PC-3 (cell line): ENCODE measurements around the gene THEMIS. TPM values are rescaled to one million over a fixed set of nuclear protein-coding genes. Genes with fewer than 3 reads are reported as not detected.

ENCODE experiments used
- ATAC-seq: fragments of 200-7000 bp; cut with Tn5 transposase; 2 replicates; pipeline ENCODE4 v1.9.1; 2020; ENCODE audit warnings: mild to moderate bottlenecking, moderate library complexity
- BruUV-seq: library from RNA; stranded (reverse); fragments of 400-500 nt; replicated peaks from 2 replicates; lab custom pipeline; 2021; lab: Mats Ljungman, UMichigan
- CTCF ChIA-PET: fragments of 300-600 bp; sonication (Branson Sonifier 250); formaldehyde crosslinking; loops from one replicate; lab custom pipeline; 2022; ENCODE audit warnings: antibody characterized with exemption; lab: Charles Lee
- POLR2A ChIA-PET: fragments of 300-600 bp; sonication (Branson Sonifier 250); formaldehyde crosslinking; loops from one replicate; lab custom pipeline; 2022; ENCODE audit warnings: antibody characterized with exemption; ENCODE audit not compliant: unreplicated experiment; lab: Charles Lee
- DNase-seq: peaks from one replicate; pipeline ENCODE4 v3.0.0-alpha.2; 2015
- H2AFZ ChIP-seq: fragments of 300-600 bp; sonication (generic); 2 replicates; pipeline ENCODE4 v1.6.0; 2016; ENCODE audit warnings: antibody characterized with exemption, low read length
- H3F3A ChIP-seq: fragments of 300-600 bp; sonication (generic); one replicate; pipeline ENCODE4 v1.6.0; 2017; ENCODE audit warnings: antibody characterized with exemption, low read length, control low read depth, mild to moderate bottlenecking; ENCODE audit not compliant: unreplicated experiment
- H3K27ac ChIP-seq: fragments of 300-600 bp; sonication (generic); 2 replicates; pipeline ENCODE4 v1.5.1; 2016; ENCODE audit warnings: mild to moderate bottlenecking, low read length
- H3K27me3 ChIP-seq: fragments of 300-600 bp; sonication (generic); 2 replicates; pipeline ENCODE4 v1.6.1; 2016; ENCODE audit warnings: low read length, mixed read lengths
- H3K36me3 ChIP-seq: fragments of 300-600 bp; sonication (generic); 2 replicates; pipeline ENCODE4 v1.6.1; 2016; ENCODE audit warnings: low read depth, mixed run types, low read length, mixed read lengths
- H3K4me1 ChIP-seq: fragments of 300-600 bp; sonication (generic); 2 replicates; pipeline ENCODE4 v1.5.1; 2016; ENCODE audit warnings: low read length; ENCODE audit not compliant: insufficient read depth
- H3K4me2 ChIP-seq: fragments of 300-600 bp; sonication (generic); 2 replicates; pipeline ENCODE4 v1.6.0; 2016; ENCODE audit warnings: low read length
- H3K4me3 ChIP-seq: fragments of 300-600 bp; sonication (generic); 2 replicates; pipeline ENCODE4 v1.5.1; 2016; ENCODE audit warnings: mild to moderate bottlenecking, low read length, mixed read lengths
- H3K79me2 ChIP-seq: fragments of 300-600 bp; sonication (generic); 2 replicates; pipeline ENCODE4 v1.6.1; 2017; ENCODE audit warnings: low read length, mixed read lengths
- H3K9ac ChIP-seq: fragments of 300-600 bp; sonication (generic); 2 replicates; pipeline ENCODE4 v1.6.0; 2016; ENCODE audit warnings: mild to moderate bottlenecking, low read length
- H3K9me2 ChIP-seq: fragments of 300-600 bp; sonication (generic); replicated peaks from 2 replicates; pipeline ENCODE4 v1.6.1; 2016; ENCODE audit warnings: mixed run types, low read length, mixed read lengths
- H3K9me3 ChIP-seq: fragments of 300-600 bp; sonication (generic); 2 replicates; pipeline ENCODE4 v1.6.1; 2016; ENCODE audit warnings: low read length, mixed read lengths
- H4K20me1 ChIP-seq: fragments of 300-600 bp; sonication (generic); 2 replicates; pipeline ENCODE4 v1.6.1; 2016; ENCODE audit warnings: low read length, mixed read lengths
- EZH2 ChIP-seq: fragments of 300-600 bp; sonication (generic); IDR thresholded peaks from one replicate; pipeline ENCODE4 v1.6.1; 2017; ENCODE audit warnings: antibody characterized with exemption, mild to moderate bottlenecking, low read length; ENCODE audit not compliant: unreplicated experiment
- EZH2phosphoT487 ChIP-seq: fragments of 300-600 bp; sonication (generic); IDR thresholded peaks from 2 replicates; pipeline ENCODE4 v1.6.1; 2018; ENCODE audit warnings: mild to moderate bottlenecking, antibody characterized with exemption, low read length, borderline replicate concordance
- intact Hi-C: fragments of 100-400 bp; cut with micrococcal nuclease; formaldehyde crosslinking; loops from 2 replicates; pipeline ENCODE4 v1.9.0; 2023
- total RNA-seq: library from RNA; depleted of rRNA; stranded (reverse); fragments of >200 nt; gene quantifications from 2 replicates; pipeline ENCODE4 v1.2.3, GENCODE V29; 2014
- TF ChIP-seq, protein P1 (sequence below): fragments of 300-600 bp; sonication (generic); conservative IDR thresholded peaks from 2 replicates; pipeline ENCODE4 v1.5.1; 2017; ENCODE audit warnings: antibody characterized with exemption, low read depth, mild to moderate bottlenecking, low read length

THEMIS gene
- total RNA-seq, 1 experiment from 2014 or later = not detected

DNA sequence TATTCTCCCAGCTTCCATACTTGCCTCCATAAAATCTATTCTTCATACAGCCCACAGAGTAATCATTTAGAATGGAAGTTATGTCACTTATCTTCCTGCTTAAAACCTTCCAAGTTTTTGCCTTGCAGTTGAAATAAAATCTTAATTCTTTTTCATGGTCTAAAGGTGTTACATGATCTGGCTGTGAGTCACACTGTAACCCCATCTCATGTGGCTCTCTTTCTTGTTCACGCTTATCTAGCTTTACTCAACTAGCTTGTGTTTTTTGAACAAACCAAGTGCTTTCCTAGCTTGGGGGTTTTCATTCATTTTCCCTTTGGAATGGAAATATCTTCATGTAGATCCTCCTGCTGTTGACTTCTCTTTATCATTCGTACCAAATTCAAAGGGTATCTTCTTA is 23.6 kb upstream of the THEMIS start:
- Histone ChIP-seq H3K27ac (no peak overlapping the region), H3K9ac (no peak overlapping the region), H3K4me2 (no peak overlapping the region), H3F3A (no peaks in the 10 kb centered on the region), H2AFZ (no peak overlapping the region), H3K4me3 (no peak overlapping the region), H3K27me3 (no peaks in the 10 kb centered on the region), H4K20me1 (no peaks in the 10 kb centered on the region), H3K9me2 (no peaks in the 10 kb centered on the region), H3K36me3 (no peaks in the 10 kb centered on the region), H3K9me3 (no peaks in the 10 kb centered on the region), H3K4me1 (no peaks in the 10 kb centered on the region), H3K79me2 (no peaks in the 10 kb centered on the region)
- intact Hi-C loops = no loop called here
- BruUV-seq = no TSS peak
- ChIA-PET POLR2A (no interaction called here), CTCF (no interaction called here)
- ATAC-seq (peak; percentile 24; the same call in 1 of the 2 replicates), DNase-seq (no peak)
- TF ChIP-seq, protein P1, sequence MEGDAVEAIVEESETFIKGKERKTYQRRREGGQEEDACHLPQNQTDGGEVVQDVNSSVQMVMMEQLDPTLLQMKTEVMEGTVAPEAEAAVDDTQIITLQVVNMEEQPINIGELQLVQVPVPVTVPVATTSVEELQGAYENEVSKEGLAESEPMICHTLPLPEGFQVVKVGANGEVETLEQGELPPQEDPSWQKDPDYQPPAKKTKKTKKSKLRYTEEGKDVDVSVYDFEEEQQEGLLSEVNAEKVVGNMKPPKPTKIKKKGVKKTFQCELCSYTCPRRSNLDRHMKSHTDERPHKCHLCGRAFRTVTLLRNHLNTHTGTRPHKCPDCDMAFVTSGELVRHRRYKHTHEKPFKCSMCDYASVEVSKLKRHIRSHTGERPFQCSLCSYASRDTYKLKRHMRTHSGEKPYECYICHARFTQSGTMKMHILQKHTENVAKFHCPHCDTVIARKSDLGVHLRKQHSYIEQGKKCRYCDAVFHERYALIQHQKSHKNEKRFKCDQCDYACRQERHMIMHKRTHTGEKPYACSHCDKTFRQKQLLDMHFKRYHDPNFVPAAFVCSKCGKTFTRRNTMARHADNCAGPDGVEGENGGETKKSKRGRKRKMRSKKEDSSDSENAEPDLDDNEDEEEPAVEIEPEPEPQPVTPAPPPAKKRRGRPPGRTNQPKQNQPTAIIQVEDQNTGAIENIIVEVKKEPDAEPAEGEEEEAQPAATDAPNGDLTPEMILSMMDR = no peak
- TF ChIP-seq EZH2 (no peak), EZH2phosphoT487 (no peak)

DNA sequence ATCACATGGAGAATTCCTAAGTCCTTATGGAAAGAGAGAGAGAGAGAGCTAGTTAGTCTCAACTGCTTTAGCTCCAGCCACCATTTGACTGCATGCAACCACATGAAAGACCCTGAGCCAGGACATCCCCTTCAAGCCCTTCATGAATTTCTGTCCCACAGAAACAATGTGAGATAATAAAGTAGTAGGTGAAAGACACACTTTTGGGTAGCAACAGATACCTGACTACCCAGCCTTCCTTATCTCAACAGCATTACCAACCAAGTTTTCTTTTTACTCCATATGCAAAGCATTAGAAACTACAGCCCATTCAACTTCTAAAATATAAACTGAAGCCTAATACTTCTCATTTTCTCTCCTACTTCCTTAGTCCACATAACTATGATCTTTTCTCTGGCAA is 23.2 kb upstream of the THEMIS start:
- intact Hi-C loops = no loop called here
- Histone ChIP-seq H4K20me1 (no peaks in the 10 kb centered on the region), H3K27ac (no peak overlapping the region), H3K36me3 (no peaks in the 10 kb centered on the region), H3K79me2 (no peaks in the 10 kb centered on the region), H3K4me2 (no peak overlapping the region), H3F3A (no peaks in the 10 kb centered on the region), H3K27me3 (no peaks in the 10 kb centered on the region), H2AFZ (no peak overlapping the region), H3K9ac (no peak overlapping the region), H3K4me3 (no peak overlapping the region), H3K9me3 (no peaks in the 10 kb centered on the region), H3K9me2 (no peaks in the 10 kb centered on the region), H3K4me1 (no peaks in the 10 kb centered on the region)
- CTCF ChIA-PET = no interaction called here
- ATAC-seq (no peak), DNase-seq (no peak)
- BruUV-seq = no TSS peak
- TF ChIP-seq, protein P1 = no peak
- TF ChIP-seq EZH2 = no peak
- TF ChIP-seq EZH2phosphoT487 = no peak
- POLR2A ChIA-PET = no interaction called here

DNA sequence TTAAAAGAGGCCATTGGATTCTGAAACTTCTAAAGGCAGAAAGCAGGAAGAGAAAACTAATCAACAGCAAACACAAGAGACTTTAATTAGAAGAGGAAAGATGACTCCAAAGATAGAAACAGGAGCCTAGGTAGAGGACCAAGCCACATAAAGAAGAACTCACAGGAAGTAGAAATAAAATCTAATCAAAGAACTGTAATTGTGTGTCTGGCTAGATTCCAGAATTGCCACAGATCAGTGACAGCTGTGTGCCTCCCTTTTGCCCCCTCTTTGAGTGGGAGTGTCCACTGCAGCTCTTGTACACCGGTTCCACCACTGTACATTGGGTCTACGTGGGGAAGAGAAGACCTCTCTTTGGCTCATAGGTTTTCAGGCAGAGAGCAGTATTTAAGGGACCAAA is 22.3 kb upstream of the THEMIS start:
- no peak overlapping the region for H3K4me2 ChIP-seq
- intact Hi-C loops = no loop called here
- no peaks in the 10 kb centered on the region for H4K20me1 ChIP-seq
- H3K9ac ChIP-seq = no peak overlapping the region
- no peaks in the 10 kb centered on the region for H3K4me1 ChIP-seq
- H2AFZ ChIP-seq = no peak overlapping the region
- DNase-seq = no peak
- H3K36me3 ChIP-seq = no peaks in the 10 kb centered on the region
- no peaks in the 10 kb centered on the region for H3K79me2 ChIP-seq
- CTCF ChIA-PET = no interaction called here
- no peak overlapping the region for H3K27ac ChIP-seq
- no peaks in the 10 kb centered on the region for H3K9me3 ChIP-seq
- no peak for TF ChIP-seq EZH2
- TF ChIP-seq EZH2phosphoT487 = no peak
- TF ChIP-seq, protein P1 = no peak
- no peaks in the 10 kb centered on the region for H3F3A ChIP-seq
- POLR2A ChIA-PET = no interaction called here
- no peaks in the 10 kb centered on the region for H3K9me2 ChIP-seq
- no TSS peak for BruUV-seq
- H3K27me3 ChIP-seq = no peaks in the 10 kb centered on the region
- no peak for ATAC-seq
- no peak overlapping the region for H3K4me3 ChIP-seq
